ENCODE data around the gene PRKN. TPM values are rescaled to one million over a fixed set of nuclear protein-coding genes. Genes with fewer than 3 reads are reported as not detected.

Gene PRKN
- total RNA-seq, 1 donor from 2014 or later = 4.9 TPM

- intact Hi-C loops (cut with DNase I) = no loop called here
- H3K4me3 ChIP-seq = no peak overlapping the region
- TF ChIP-seq CTCF (IDR thresholded peaks at IDR 0.05) = no peak
- TF ChIP-seq POLR2A (IDR thresholded peaks at IDR 0.05) = no peak
- TF ChIP-seq POLR2AphosphoS5 (IDR thresholded peaks at IDR 0.05; ENCODE audit: insufficient read depth in 1 of 2, low read depth in 1 of 2) = no peak
- no peaks in the 10 kb centered on the region for H3K9me3 ChIP-seq
- DNase-seq (ENCODE audit: extremely low spot score in 2 of 2) = no peak
- no peak overlapping the region for H3K27ac ChIP-seq
- no peaks in the 10 kb centered on the region for H3K36me3 ChIP-seq
- no peaks in the 10 kb centered on the region for H3K4me1 ChIP-seq
- no peaks in the 10 kb centered on the region for H3K27me3 ChIP-seq
Observed at GRCh38 chr6:162332365-162332764, 395.2 kb downstream of the PRKN start.

DNA sequence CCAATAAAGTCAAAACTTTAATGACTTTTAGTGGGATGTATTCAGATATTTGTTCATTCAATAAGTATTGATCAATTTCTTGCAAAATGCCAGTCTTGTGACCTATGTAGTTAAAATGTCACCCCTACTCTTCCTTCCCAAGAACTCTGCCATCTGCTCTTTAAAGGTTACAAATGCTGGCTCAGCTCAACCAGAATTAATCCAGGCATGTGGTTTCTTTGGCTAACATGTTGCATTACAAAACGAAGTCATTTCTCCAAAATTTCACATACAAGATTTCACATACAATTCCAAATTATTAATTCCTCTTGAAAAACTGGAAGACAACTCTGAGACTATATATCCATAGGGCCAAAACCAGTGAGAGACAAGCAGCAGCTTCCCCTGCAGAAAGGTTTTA, 395.7 kb downstream of the PRKN start:
- no peak for DNase-seq (ENCODE audit: extremely low spot score in 2 of 2)
- Histone ChIP-seq H3K27ac (no peak overlapping the region), H3K36me3 (no peaks in the 10 kb centered on the region), H3K4me3 (no peak overlapping the region), H3K27me3 (no peaks in the 10 kb centered on the region), H3K9me3 (no peaks in the 10 kb centered on the region), H3K4me1 (no peaks in the 10 kb centered on the region)
- intact Hi-C loops (cut with DNase I) = no loop called here
- TF ChIP-seq POLR2A (IDR thresholded peaks at IDR 0.05) (no peak), CTCF (IDR thresholded peaks at IDR 0.05) (no peak), POLR2AphosphoS5 (IDR thresholded peaks at IDR 0.05; ENCODE audit: insufficient read depth in 1 of 2, low read depth in 1 of 2) (no peak)

- H3K27me3 ChIP-seq = no peaks in the 10 kb centered on the region
- no peaks in the 10 kb centered on the region for H3K36me3 ChIP-seq
- TF ChIP-seq POLR2A (IDR thresholded peaks at IDR 0.05) = no peak
- no peak for TF ChIP-seq POLR2AphosphoS5 (IDR thresholded peaks at IDR 0.05; ENCODE audit: insufficient read depth in 1 of 2, low read depth in 1 of 2)
- TF ChIP-seq CTCF (IDR thresholded peaks at IDR 0.05) = no peak
- intact Hi-C loops (cut with DNase I) = no loop called here
- H3K9me3 ChIP-seq = no peaks in the 10 kb centered on the region
- no peak overlapping the region for H3K27ac ChIP-seq
- H3K4me3 ChIP-seq = no peak overlapping the region
- H3K4me1 ChIP-seq = no peaks in the 10 kb centered on the region
- DNase-seq (ENCODE audit: extremely low spot score in 2 of 2) = no peak
Observed at GRCh38 chr6:162325826-162326225, 401.7 kb downstream of the PRKN start.

DNA sequence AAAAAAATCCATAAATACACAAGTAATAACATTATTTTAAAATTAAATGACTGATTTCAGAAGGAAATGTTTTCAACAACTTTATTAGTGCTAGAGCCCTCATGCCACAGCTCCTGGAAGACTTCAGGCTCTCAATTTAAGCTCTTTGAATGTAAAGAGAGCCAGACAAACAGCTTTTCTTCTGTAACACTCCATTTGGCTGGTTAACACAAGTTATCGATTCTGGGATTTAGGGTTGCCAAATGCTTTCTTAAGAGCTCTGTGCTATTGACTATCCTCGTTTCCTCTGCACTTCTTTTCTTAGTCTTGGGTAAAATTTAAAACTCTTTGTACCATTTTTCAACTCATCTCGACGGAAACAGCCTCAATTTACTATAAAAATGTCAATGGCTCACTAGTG, 402.5 kb downstream of the PRKN start:
- intact Hi-C loops (cut with DNase I) = no loop called here
- Histone ChIP-seq H3K27ac (no peak overlapping the region), H3K27me3 (no peaks in the 10 kb centered on the region), H3K9me3 (no peaks in the 10 kb centered on the region), H3K4me1 (no peaks in the 10 kb centered on the region), H3K36me3 (no peaks in the 10 kb centered on the region), H3K4me3 (no peak overlapping the region)
- DNase-seq (ENCODE audit: extremely low spot score in 2 of 2) = no peak
- TF ChIP-seq POLR2A (IDR thresholded peaks at IDR 0.05) (no peak), POLR2AphosphoS5 (IDR thresholded peaks at IDR 0.05; ENCODE audit: insufficient read depth in 1 of 2, low read depth in 1 of 2) (no peak)

GRCh38 chr6:162315291-162315690, 412.3 kb downstream of the PRKN start:
- no peaks in the 10 kb centered on the region for H3K4me1 ChIP-seq
- no peaks in the 10 kb centered on the region for H3K9me3 ChIP-seq
- no peak overlapping the region for H3K27ac ChIP-seq
- H3K36me3 ChIP-seq = no peaks in the 10 kb centered on the region
- intact Hi-C loops (cut with DNase I) = no loop called here
- no peak for TF ChIP-seq POLR2AphosphoS5 (IDR thresholded peaks at IDR 0.05; ENCODE audit: insufficient read depth in 1 of 2, low read depth in 1 of 2)
- DNase-seq (ENCODE audit: extremely low spot score in 2 of 2) = no peak
- no peaks in the 10 kb centered on the region for H3K27me3 ChIP-seq
- H3K4me3 ChIP-seq = no peak overlapping the region

GRCh38 chr6:162313922-162314660, 413.5 kb downstream of the PRKN start:
- Histone ChIP-seq H3K4me1 (no peaks in the 10 kb centered on the region), H3K36me3 (no peaks in the 10 kb centered on the region), H3K9me3 (no peaks in the 10 kb centered on the region), H3K27ac (no peak overlapping the region), H3K27me3 (no peaks in the 10 kb centered on the region), H3K4me3 (no peak overlapping the region)
- TF ChIP-seq POLR2A (IDR thresholded peaks at IDR 0.05) (no peak), CTCF (IDR thresholded peaks at IDR 0.05) (no peak), POLR2AphosphoS5 (IDR thresholded peaks at IDR 0.05; ENCODE audit: insufficient read depth in 1 of 2, low read depth in 1 of 2) (no peak)
- no peak for DNase-seq (ENCODE audit: extremely low spot score in 2 of 2)
- intact Hi-C loops (cut with DNase I) = no loop called here
